GM18505 (cell line): Measurements from ENCODE around the gene FEM1A.
"Not testable (repeated sequence)": the region's sequence is repeated elsewhere in the genome, so short reads cannot be mapped to it uniquely, and the experiment has no call there.

Experiments
- ATAC-seq: cut with Tn5 transposase; IDR thresholded peaks from one replicate; pipeline ENCODE4 v1.9.1; 2021; ENCODE audit not compliant: unreplicated experiment
- POLR2A ChIP-seq: IDR thresholded peaks from 4 replicates; pipeline ENCODE4 v1.6.1; 2011; ENCODE audit warnings: borderline replicate concordance; ENCODE audit not compliant: insufficient read depth, insufficient read length; ENCODE audit errors: extremely low read depth

FEM1A gene

DNA sequence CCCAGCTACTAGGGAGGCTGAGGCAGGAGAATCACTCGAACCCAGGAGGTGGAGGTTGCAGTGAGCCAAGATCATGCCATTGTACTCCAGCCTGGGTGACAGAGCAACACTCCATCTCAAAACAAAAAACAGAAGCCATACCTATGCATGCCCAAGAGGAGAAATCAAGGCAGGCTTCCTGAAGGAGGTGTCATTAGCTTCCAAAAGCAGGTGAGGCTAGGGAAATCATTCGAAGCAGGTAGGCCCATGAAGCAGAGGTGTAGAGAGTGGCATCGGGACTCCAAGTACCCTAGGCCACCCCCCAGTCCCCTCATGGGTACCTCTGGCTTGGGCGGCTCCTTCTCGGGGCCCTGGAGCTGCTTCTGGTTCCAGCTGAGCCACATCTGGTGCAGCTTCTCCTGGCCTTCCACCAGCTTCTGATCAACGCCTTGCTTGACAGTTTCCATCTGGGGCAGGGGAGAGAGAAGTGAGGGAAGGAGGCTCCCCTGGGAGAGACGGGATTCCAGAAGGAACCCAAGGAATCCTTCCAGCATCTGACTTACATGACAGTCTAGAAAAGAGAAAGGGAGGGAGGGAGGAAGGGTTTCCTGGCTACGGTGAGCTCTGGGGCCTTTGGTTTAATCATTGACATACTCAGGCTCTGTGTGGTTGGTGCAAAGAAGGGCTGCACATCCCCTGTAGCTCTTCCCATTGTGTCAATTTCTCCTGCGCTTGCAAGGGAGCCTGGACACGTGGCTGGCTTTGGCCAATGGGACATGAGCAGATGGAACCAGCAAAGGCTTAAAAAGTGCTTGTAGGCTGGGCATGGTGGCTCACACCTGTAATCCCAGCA, 53.0 kb downstream of the FEM1A start:
- TF ChIP-seq POLR2A: no peak
- no peak for ATAC-seq

DNA sequence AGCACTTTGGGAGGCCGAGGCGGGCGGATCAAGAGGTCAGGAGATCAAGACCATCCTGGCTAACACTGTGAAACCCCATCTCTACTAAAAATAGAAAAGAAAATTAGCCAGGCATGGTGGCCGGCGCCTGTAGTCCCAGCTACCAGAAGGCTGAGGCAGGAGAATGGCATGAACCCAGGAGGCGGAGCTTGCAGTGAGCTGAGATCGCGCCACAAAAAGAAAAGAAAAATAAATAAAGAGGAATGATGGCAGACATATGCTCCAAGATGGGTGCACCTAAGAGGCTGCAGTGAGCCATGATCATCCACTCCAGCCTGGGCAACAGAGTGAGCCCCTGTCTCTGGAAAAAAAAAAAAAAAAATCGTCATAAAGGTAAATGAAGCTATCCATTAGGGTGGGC, 54.4 kb downstream of the FEM1A start:
- not testable (repeated sequence) for ATAC-seq

DNA sequence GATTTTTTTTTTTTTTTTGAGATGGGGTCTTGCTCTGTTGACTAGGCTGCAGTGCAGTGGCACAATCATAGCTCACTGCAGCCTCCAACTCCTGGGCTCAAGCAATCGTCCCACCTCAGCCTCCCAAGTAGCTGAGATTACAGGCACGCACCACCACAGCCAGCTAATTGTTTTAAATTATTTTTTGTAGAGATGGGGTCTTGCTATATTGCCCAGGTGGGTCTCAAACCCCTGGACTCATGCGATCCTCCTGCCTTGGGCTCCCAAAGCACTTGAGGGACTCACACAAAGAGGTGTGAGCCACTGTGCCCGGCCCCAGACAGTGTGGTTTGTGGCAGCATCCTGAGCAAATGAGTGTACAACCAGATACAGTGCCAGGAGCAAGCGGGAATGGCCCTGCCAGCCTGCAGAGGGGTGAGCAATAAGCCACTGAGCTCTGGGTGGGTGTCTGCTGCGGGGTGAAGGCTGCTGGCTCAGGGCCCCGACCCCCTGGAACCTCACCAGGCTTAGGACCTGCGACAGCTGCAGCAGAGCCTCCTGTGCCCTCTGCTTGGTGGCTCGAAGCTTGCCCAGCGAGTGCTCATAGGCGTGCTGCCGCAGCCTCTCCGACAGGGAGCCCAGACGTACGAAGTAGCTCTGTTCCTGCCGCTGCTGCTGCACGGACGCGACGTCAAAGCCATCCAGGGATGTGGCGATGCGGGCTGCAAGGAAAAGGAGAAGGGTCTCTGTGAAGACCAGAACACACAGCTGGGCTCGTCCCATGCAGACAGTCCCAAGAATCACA, 55.8 kb downstream of the FEM1A start:
- no peak for TF ChIP-seq POLR2A
- no peak for ATAC-seq

DNA sequence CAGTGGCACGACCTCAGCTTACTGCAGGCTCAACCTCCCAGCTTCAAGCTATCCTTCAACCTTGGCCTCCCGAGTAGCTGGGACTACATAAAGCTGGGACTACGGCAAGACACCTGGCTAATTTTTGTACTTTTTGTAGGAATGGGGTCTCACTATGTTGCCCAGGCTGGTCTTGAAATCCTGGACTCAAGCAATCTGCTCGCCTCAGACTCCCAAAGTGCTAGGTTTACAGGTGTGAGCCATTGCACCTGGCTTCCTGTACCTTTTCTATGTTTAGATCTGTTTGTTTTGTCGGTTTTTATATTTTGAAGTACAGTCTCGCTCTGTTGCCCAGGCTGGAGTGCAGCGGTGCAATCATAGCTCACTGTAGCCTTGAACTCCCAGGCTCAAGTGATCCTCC, 57.5 kb downstream of the FEM1A start:
- TF ChIP-seq POLR2A: no peak

More for the DNA sequence above, 57.5 kb downstream of the FEM1A start:
- ATAC-seq: no peak
